HG03039 (cell line): Measurements from ENCODE around the gene ARHGAP23.

Experiments used
- ATAC-seq: cut with Tn5 transposase; IDR thresholded peaks from one replicate; pipeline ENCODE4 v1.9.1; 2021; ENCODE audit warnings: mild to moderate bottlenecking, moderate library complexity; ENCODE audit not compliant: unreplicated experiment

The ARHGAP23 gene

GRCh38 chr17:38442548-38442947 lies 14.3 kb downstream of the ARHGAP23 start:
- ATAC-seq, result no peak

- ATAC-seq, result no peak
Observed at GRCh38 chr17:38443356-38444031, 15.2 kb downstream of the ARHGAP23 start.

- no peak for ATAC-seq
Observed at GRCh38 chr17:38444151-38444550, 15.9 kb downstream of the ARHGAP23 start.

- ATAC-seq, result no peak
Observed at GRCh38 chr17:38447502-38448085, 19.3 kb downstream of the ARHGAP23 start.

GRCh38 chr17:38448208-38448771 lies 20.0 kb downstream of the ARHGAP23 start:
- ATAC-seq, result no peak

- no peak for ATAC-seq
Observed at GRCh38 chr17:38449364-38449763, 21.1 kb downstream of the ARHGAP23 start.

GRCh38 chr17:38450557-38451029 lies 22.3 kb downstream of the ARHGAP23 start:
- ATAC-seq, result no peak

GRCh38 chr17:38451030-38451839 lies 23.0 kb downstream of the ARHGAP23 start:
- no peak for ATAC-seq

- no peak for ATAC-seq
Observed at GRCh38 chr17:38451840-38452529, 23.7 kb downstream of the ARHGAP23 start.

GRCh38 chr17:38452719-38453118 lies 24.5 kb downstream of the ARHGAP23 start:
- ATAC-seq, result no peak

- no peak for ATAC-seq
Observed at GRCh38 chr17:38453951-38454421, 25.7 kb downstream of the ARHGAP23 start.

- no peak for ATAC-seq
Observed at GRCh38 chr17:38454532-38454931, 26.3 kb downstream of the ARHGAP23 start.

- no peak for ATAC-seq
Observed at GRCh38 chr17:38455288-38455915, 27.1 kb downstream of the ARHGAP23 start.

GRCh38 chr17:38456031-38456815 lies 28.0 kb downstream of the ARHGAP23 start:
- ATAC-seq, result no peak

GRCh38 chr17:38457577-38458371 lies 29.5 kb downstream of the ARHGAP23 start:
- ATAC-seq, result no peak

- no peak for ATAC-seq
Observed at GRCh38 chr17:38458521-38458920, 30.3 kb downstream of the ARHGAP23 start.

- ATAC-seq, result no peak
Observed at GRCh38 chr17:38459567-38459966, 31.3 kb downstream of the ARHGAP23 start.

- ATAC-seq, result no peak
Observed at GRCh38 chr17:38460082-38460715, 31.9 kb downstream of the ARHGAP23 start.
